ENCODE data around the gene CD44. TPM values are rescaled to one million over a fixed set of nuclear protein-coding genes. Genes with fewer than 3 reads are reported as not detected.

CD44 gene
- total RNA-seq, 2 donors from 2014 or later = 166 to 203 TPM

GRCh38 chr11:35102267-35102666 is 36.7 kb upstream of the CD44 start:
- no peak for DNase-seq (ENCODE audit: low spot score)
- TF ChIP-seq CTCF (IDR thresholded peaks at IDR 0.05) (no peak), POLR2AphosphoS5 (IDR thresholded peaks at IDR 0.05) (no peak), POLR2A (IDR thresholded peaks at IDR 0.05) (no peak)
- 52% methylated on average over 2 of the region's 2 CpGs for WGBS
- H3K9me3 ChIP-seq = no peaks in the 10 kb centered on the region
- H3K27ac ChIP-seq = no peak overlapping the region
- intact Hi-C loops (cut with DNase I) = no loop called here
- H3K27me3 ChIP-seq (replicated peaks; ENCODE audit: insufficient read depth) = no peaks in the 10 kb centered on the region
- no peaks in the 10 kb centered on the region for H3K36me3 ChIP-seq
- no peak overlapping the region for H3K4me3 ChIP-seq
- no peaks in the 10 kb centered on the region for H3K4me1 ChIP-seq (replicated peaks)

DNA sequence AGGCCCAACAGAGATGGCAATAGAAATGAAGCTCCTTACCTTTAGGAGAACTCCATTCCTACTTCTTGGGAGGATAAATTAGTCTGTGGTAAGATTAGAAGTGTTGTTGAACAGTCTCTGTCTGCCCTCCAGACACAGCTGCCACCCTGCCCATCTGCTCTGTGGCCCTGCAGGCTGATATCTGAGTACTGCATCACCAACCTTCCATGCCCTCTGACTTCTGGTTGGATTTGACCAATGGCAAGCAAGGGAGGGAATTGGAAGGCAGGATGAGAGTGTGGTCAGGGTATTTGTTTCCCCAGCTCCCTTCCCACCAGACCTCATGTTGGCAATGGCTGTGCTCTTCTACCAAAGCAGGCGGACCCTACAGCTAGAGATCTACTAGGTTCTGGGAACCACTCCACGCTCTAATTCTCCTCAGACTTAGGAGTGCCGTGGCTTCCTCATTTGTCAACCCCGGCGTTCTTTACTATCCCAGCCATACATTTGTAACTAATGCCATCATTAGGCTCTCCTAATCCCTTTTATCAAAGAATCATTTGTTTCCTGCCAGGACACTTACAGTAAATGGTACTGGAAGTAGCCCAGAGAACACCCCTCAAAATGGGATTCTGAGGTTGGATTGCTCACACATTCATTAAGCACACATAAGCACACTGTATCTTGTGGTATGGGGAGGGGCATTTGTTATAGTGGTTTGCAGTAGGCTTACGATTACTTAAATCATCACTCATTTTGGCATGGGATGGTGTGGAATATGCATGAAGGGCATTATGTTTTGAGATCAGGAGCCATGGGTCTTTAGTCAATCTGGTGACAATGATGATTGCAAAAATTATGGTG is 35.4 kb upstream of the CD44 start:
- no peak overlapping the region for H3K4me3 ChIP-seq
- no peak overlapping the region for H3K27ac ChIP-seq
- H3K27me3 ChIP-seq (replicated peaks; ENCODE audit: insufficient read depth) = no peaks in the 10 kb centered on the region
- 90% methylated on average over 6 of the region's 6 CpGs for WGBS
- H3K36me3 ChIP-seq = no peaks in the 10 kb centered on the region
- no peak for DNase-seq (ENCODE audit: low spot score)
- H3K9me3 ChIP-seq = no peaks in the 10 kb centered on the region
- TF ChIP-seq CTCF (IDR thresholded peaks at IDR 0.05) = no peak
- TF ChIP-seq POLR2AphosphoS5 (IDR thresholded peaks at IDR 0.05) = no peak
- no peak for TF ChIP-seq POLR2A (IDR thresholded peaks at IDR 0.05)
- no peaks in the 10 kb centered on the region for H3K4me1 ChIP-seq (replicated peaks)
- intact Hi-C loops (cut with DNase I) = no loop called here

- no peaks in the 10 kb centered on the region for H3K4me1 ChIP-seq (replicated peaks)
- no peaks in the 10 kb centered on the region for H3K9me3 ChIP-seq
- H3K4me3 ChIP-seq = no peak overlapping the region
- no peak for TF ChIP-seq CTCF (IDR thresholded peaks at IDR 0.05)
- TF ChIP-seq POLR2AphosphoS5 (IDR thresholded peaks at IDR 0.05) = no peak
- TF ChIP-seq POLR2A (IDR thresholded peaks at IDR 0.05) = no peak
- no peaks in the 10 kb centered on the region for H3K36me3 ChIP-seq
- WGBS = 95% methylated on average over 2 of the region's 2 CpGs
- H3K27ac ChIP-seq = no peak overlapping the region
- no peak for DNase-seq (ENCODE audit: low spot score)
- H3K27me3 ChIP-seq (replicated peaks; ENCODE audit: insufficient read depth) = no peaks in the 10 kb centered on the region
- intact Hi-C loops (cut with DNase I) = no loop called here
Observed at GRCh38 chr11:35104655-35105054, 34.3 kb upstream of the CD44 start.

- DNase-seq (ENCODE audit: low spot score) = no peak
- TF ChIP-seq CTCF (IDR thresholded peaks at IDR 0.05) (no peak), POLR2A (IDR thresholded peaks at IDR 0.05) (no peak), POLR2AphosphoS5 (IDR thresholded peaks at IDR 0.05) (no peak)
- H3K27ac ChIP-seq = no peak overlapping the region
- H3K4me3 ChIP-seq = no peak overlapping the region
- intact Hi-C loops (cut with DNase I) = no loop called here
- H3K4me1 ChIP-seq (replicated peaks) = no peaks in the 10 kb centered on the region
- H3K9me3 ChIP-seq = no peaks in the 10 kb centered on the region
- no peaks in the 10 kb centered on the region for H3K36me3 ChIP-seq
- H3K27me3 ChIP-seq (replicated peaks; ENCODE audit: insufficient read depth) = no peaks in the 10 kb centered on the region
Observed at GRCh38 chr11:35105319-35106079, 33.5 kb upstream of the CD44 start.
